Measurements from ENCODE around the gene SLC6A20.

The SLC6A20 gene

GRCh38 chr3:45730409-45731154 is 65.8 kb downstream of the SLC6A20 start:
- in situ Hi-C loops (cut with MboI; ENCODE audit: low sequenced_read_pairs), result no loop called here

GRCh38 chr3:45729614-45730013 is 66.7 kb downstream of the SLC6A20 start:
- in situ Hi-C loops (cut with MboI; ENCODE audit: low sequenced_read_pairs), result no loop called here

- in situ Hi-C loops (cut with MboI; ENCODE audit: low sequenced_read_pairs), result no loop called here
Measured at GRCh38 chr3:45724911-45725310, 71.4 kb downstream of the SLC6A20 start.

- in situ Hi-C loops (cut with MboI; ENCODE audit: low sequenced_read_pairs), result no loop called here
Measured at GRCh38 chr3:45719655-45720487, 76.5 kb downstream of the SLC6A20 start.

- in situ Hi-C loops (cut with MboI; ENCODE audit: low sequenced_read_pairs), result no loop called here
Measured at GRCh38 chr3:45716790-45717336, 79.5 kb downstream of the SLC6A20 start.

- in situ Hi-C loops (cut with MboI; ENCODE audit: low sequenced_read_pairs), result no loop called here
Measured at GRCh38 chr3:45715945-45716344, 80.4 kb downstream of the SLC6A20 start.

GRCh38 chr3:45712434-45713110 is 83.8 kb downstream of the SLC6A20 start:
- in situ Hi-C loops (cut with MboI; ENCODE audit: low sequenced_read_pairs), result no loop called here

GRCh38 chr3:45711931-45712330 is 84.4 kb downstream of the SLC6A20 start:
- in situ Hi-C loops (cut with MboI; ENCODE audit: low sequenced_read_pairs), result no loop called here

- in situ Hi-C loops (cut with MboI; ENCODE audit: low sequenced_read_pairs), result no loop called here
Measured at GRCh38 chr3:45705839-45706808, 90.2 kb downstream of the SLC6A20 start.
